HCT116 (cell line): ENCODE results near the gene RNASEH2B.

Experiments used
- EZH2 ChIP-seq: fragments of 200-600 bp; sonication (generic); IDR thresholded peaks from 2 replicates; pipeline ENCODE4 v1.6.1; 2017; ENCODE audit warnings: antibody characterized with exemption, mixed run types
- POLR2A ChIP-seq: IDR thresholded peaks from 2 replicates; pipeline ENCODE4 v1.7.0; 2011; ENCODE audit warnings: borderline replicate concordance; ENCODE audit not compliant: insufficient read depth, insufficient read length; ENCODE audit errors: extremely low read depth
- POLR2AphosphoS5 ChIP-seq: IDR thresholded peaks from 2 replicates; pipeline ENCODE4 v1.6.1; 2011; ENCODE audit warnings: mild to moderate bottlenecking, low read depth, low read length, moderate library complexity
- YY1 ChIP-seq: IDR thresholded peaks from 2 replicates; pipeline ENCODE4 v1.6.1; 2011; ENCODE audit warnings: low read length, low read depth, moderate library complexity, mild to moderate bottlenecking; ENCODE audit not compliant: insufficient replicate concordance; ENCODE audit errors: extremely low read depth
- ZFX ChIP-seq: fragments of 450-650 bp; IDR thresholded peaks from 2 replicates; pipeline ENCODE4 v1.6.1; 2017
- ZNF274 ChIP-seq: fragments of 200-500 bp; sonication (Bioruptor generic); IDR thresholded peaks from 2 replicates; pipeline ENCODE4 v1.6.1; 2014; ENCODE audit warnings: mild to moderate bottlenecking, low read depth, low read length, inconsistent platforms
- TF ChIP-seq, protein P1 (sequence below), 3 experiments: fragments of 200-600 bp in 1 of 3; sonication (generic) in 1 of 3; IDR thresholded peaks in 2 of 3; conservative IDR thresholded peaks in 1 of 3; 2 replicates each; pipeline ENCODE4 v1.5.1; 2012 to 2017; ENCODE audit warnings: low read depth in 2 of 3, low read length in 2 of 3, antibody characterized with exemption in 1 of 3, borderline replicate concordance in 1 of 3, control low read depth in 1 of 3, mild to moderate bottlenecking in 1 of 3, mixed read lengths in 1 of 3, mixed run types in 1 of 3, moderate library complexity in 1 of 3; ENCODE audit not compliant: insufficient read depth in 1 of 3

DNA sequence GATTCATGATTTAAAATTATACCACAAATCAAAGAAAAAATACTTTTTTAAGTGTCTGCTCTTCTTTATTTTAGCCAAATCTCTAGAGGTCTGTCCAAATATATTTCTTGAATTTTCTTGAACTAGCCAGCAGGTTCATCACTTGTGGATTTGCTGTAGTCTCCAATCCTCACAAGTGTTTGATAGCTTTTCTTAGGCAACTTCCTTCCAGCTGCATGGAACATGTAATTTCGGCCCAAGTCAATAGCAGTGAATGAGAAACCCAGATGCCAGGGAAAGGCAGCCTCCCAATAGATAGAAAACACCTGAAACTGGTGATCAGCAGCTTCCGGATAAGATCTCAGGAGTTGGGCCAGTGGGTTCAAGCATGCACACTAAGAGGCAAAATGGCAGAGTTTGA, 15.6 kb upstream of the RNASEH2B start:
- TF ChIP-seq, protein P1, sequence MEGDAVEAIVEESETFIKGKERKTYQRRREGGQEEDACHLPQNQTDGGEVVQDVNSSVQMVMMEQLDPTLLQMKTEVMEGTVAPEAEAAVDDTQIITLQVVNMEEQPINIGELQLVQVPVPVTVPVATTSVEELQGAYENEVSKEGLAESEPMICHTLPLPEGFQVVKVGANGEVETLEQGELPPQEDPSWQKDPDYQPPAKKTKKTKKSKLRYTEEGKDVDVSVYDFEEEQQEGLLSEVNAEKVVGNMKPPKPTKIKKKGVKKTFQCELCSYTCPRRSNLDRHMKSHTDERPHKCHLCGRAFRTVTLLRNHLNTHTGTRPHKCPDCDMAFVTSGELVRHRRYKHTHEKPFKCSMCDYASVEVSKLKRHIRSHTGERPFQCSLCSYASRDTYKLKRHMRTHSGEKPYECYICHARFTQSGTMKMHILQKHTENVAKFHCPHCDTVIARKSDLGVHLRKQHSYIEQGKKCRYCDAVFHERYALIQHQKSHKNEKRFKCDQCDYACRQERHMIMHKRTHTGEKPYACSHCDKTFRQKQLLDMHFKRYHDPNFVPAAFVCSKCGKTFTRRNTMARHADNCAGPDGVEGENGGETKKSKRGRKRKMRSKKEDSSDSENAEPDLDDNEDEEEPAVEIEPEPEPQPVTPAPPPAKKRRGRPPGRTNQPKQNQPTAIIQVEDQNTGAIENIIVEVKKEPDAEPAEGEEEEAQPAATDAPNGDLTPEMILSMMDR (IDR thresholded peaks at IDR 0.05 in 2 of 3, conservative IDR thresholded peaks at IDR 0.05 in 1 of 3; ENCODE audit: borderline replicate concordance in 1 of 3, insufficient read depth in 1 of 3, low read depth in 2 of 3, low read length in 2 of 3), result no peak
- no peak for TF ChIP-seq EZH2
- TF ChIP-seq POLR2A, result no peak
- TF ChIP-seq POLR2AphosphoS5, result no peak
- TF ChIP-seq YY1, result no peak
- no peak for TF ChIP-seq ZNF274
- TF ChIP-seq ZFX, result no peak
